Fibroblast of lung (primary cell): Measurements from ENCODE around the gene KRT3. TPM values are rescaled to one million over a fixed set of nuclear protein-coding genes. Genes with fewer than 3 reads are reported as not detected.

Experiments used
- DNase-seq, 2 donors: peaks; one replicate each; pipeline versions ENCODE4 v3.0.0 to v3.0.0-alpha.2; 2010; ENCODE audit warnings: low read depth in 2 of 2
- H2AFZ ChIP-seq: 2 replicates; pipeline ENCODE4 v1.5.1; 2012; ENCODE audit warnings: low read length, control low read depth, inconsistent platforms
- H3K27ac ChIP-seq: 2 replicates; pipeline ENCODE4 v1.5.1; 2011; ENCODE audit warnings: low read length, control low read depth; ENCODE audit not compliant: insufficient read depth
- H3K27me3 ChIP-seq: 2 replicates; pipeline ENCODE4 v1.5.1; 2011; ENCODE audit warnings: mild to moderate bottlenecking, low read length; ENCODE audit not compliant: control insufficient read depth, insufficient read depth
- H3K36me3 ChIP-seq: 2 replicates; pipeline ENCODE4 v1.5.1; 2011; ENCODE audit warnings: low read length; ENCODE audit not compliant: control insufficient read depth, insufficient read depth
- H3K4me1 ChIP-seq: 2 replicates; pipeline ENCODE4 v1.5.1; 2011; ENCODE audit warnings: low read length; ENCODE audit not compliant: control insufficient read depth, insufficient read depth; ENCODE audit errors: extremely low read depth
- H3K4me2 ChIP-seq: 2 replicates; pipeline ENCODE4 v1.5.1; 2011; ENCODE audit warnings: low read length, control low read depth; ENCODE audit not compliant: insufficient read depth; ENCODE audit errors: extremely low read depth
- H3K4me3 ChIP-seq, 4 experiments: fragments of 200-600 bp in 1 of 4; sonication (generic) in 1 of 4; replicated peaks in 1 of 4; 2 replicates each; pipeline ENCODE4 v1.5.1; 2011 to 2016; ENCODE audit warnings: low read length in 4 of 4, low read depth in 3 of 4, mild to moderate bottlenecking in 3 of 4, control low read depth in 2 of 4, inconsistent platforms in 1 of 4, mixed read lengths in 1 of 4; ENCODE audit not compliant: insufficient read depth in 1 of 4; ENCODE audit errors: control extremely low read depth in 1 of 4
- H3K79me2 ChIP-seq: 2 replicates; pipeline ENCODE4 v1.5.1; 2012; ENCODE audit warnings: mild to moderate bottlenecking, low read length, inconsistent platforms; ENCODE audit not compliant: control insufficient read depth, insufficient read depth
- H3K9ac ChIP-seq: 2 replicates; pipeline ENCODE4 v1.5.1; 2011; ENCODE audit warnings: mild to moderate bottlenecking, low read length, control low read depth; ENCODE audit not compliant: insufficient read depth
- H3K9me3 ChIP-seq: 2 replicates; pipeline ENCODE4 v1.5.1; 2012; ENCODE audit warnings: low read depth, low read length; ENCODE audit not compliant: control insufficient read depth, insufficient read depth
- H4K20me1 ChIP-seq: 2 replicates; pipeline ENCODE4 v1.5.1; 2011; ENCODE audit warnings: low read length; ENCODE audit not compliant: control insufficient read depth, insufficient read depth; ENCODE audit errors: extremely low read depth
- CTCF ChIP-seq, 2 donors: IDR thresholded peaks in 1 of 2; conservative IDR thresholded peaks in 1 of 2; 1 replicate in 1 of 2; 2 replicates in 1 of 2; pipeline ENCODE4 v1.5.1; 2011 to 2012; ENCODE audit warnings: low read length in 2 of 2, control low read depth in 1 of 2, inconsistent platforms in 1 of 2, low read depth in 1 of 2, mild to moderate bottlenecking in 1 of 2
- EZH2 ChIP-seq: IDR thresholded peaks from 2 replicates; pipeline ENCODE4 v1.5.1; 2012; ENCODE audit warnings: low read length, control low read depth, mild to moderate bottlenecking; ENCODE audit errors: missing control alignments
- polyA plus RNA-seq, 2 donors: library from polyadenylated mRNA; depleted of rRNA in 1 of 2; stranded (reverse) in 1 of 2; unstranded in 1 of 2; fragments of >200 nt; gene quantifications; 2 replicates each; pipeline ENCODE4 v1.2.1, GENCODE V29; 2011 to 2012; ENCODE audit warnings: missing spikeins in 1 of 2
- total RNA-seq: library from RNA; depleted of rRNA; stranded (reverse); fragments of >200 nt; gene quantifications from 2 replicates; pipeline ENCODE4 v1.2.1, GENCODE V29; 2014

KRT3 gene
- total and polyA plus RNA-seq, 2 donors (not counting 1 experiment from before 2014, with no cell fraction given) = not detected

DNA sequence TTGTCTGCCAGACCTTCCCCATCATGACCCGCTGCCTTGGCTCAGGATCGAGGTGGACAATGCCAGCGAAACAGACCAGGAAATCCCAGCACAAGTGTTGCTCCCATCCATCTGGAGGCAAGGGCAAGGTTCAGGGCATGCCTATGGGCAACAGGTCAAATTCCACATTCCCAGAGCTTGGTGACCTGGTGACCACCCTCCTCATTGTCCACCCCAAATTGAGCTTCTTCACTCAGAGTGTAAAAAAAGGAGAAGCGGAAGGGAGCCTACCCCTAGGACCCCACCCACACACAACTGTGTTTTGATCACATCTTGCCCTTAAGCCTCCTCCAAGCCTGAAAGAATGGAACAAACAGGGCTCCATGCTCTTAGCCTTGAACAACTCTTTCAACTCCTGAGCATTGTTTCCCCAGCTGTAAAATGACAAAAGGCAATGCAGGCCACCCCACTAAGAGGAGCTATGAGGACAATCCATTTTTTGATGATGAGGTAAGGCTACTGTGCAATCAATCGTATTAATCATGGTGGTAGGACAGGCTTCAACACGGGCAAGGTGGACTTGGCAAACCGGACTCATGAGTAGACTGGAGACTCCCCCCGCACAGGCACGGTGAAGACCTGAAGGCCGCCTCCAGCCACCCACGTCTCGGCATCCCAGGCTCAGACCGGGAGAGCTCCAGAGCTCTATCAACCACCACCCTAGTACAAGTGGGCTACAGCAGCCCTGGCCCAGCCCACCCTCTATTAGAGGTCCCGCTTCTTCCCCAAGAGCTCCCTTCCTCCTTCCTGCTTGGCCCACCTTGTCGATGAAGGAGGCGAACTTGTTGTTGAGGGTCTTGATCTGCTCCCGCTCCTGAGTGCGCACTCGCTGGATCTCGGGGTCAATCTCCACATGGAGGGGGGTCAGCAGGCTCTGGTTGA is 37.3 kb upstream of the KRT3 start:
- no peak for TF ChIP-seq CTCF (conservative IDR thresholded peaks at IDR 0.05 in 1 of 2, IDR thresholded peaks at IDR 0.05 in 1 of 2; ENCODE audit: low read depth in 1 of 2, low read length in 2 of 2)

GRCh38 chr12:52832451-52832850 is 36.5 kb upstream of the KRT3 start:
- no peaks in the 10 kb centered on the region for H4K20me1 ChIP-seq
- no peak overlapping the region for H3K4me2 ChIP-seq
- H2AFZ ChIP-seq = no peak overlapping the region
- no peak overlapping the region for H3K4me3 ChIP-seq
- H3K9ac ChIP-seq = no peak overlapping the region
- H3K27me3 ChIP-seq = no peaks in the 10 kb centered on the region
- H3K27ac ChIP-seq = no peak overlapping the region
- no peaks in the 10 kb centered on the region for H3K36me3 ChIP-seq
- no peaks in the 10 kb centered on the region for H3K4me1 ChIP-seq
- TF ChIP-seq EZH2 (no peak), CTCF (conservative IDR thresholded peaks at IDR 0.05 in 1 of 2, IDR thresholded peaks at IDR 0.05 in 1 of 2; ENCODE audit: low read depth in 1 of 2, low read length in 2 of 2) (no peak)
- H3K9me3 ChIP-seq = no peaks in the 10 kb centered on the region
- no peak for DNase-seq
- no peaks in the 10 kb centered on the region for H3K79me2 ChIP-seq

More for the DNA sequence above, 37.3 kb upstream of the KRT3 start:
- Histone ChIP-seq H3K9ac (no peak overlapping the region), H3K27me3 (no peaks in the 10 kb centered on the region), H3K4me1 (no peaks in the 10 kb centered on the region), H3K27ac (no peak overlapping the region), H3K36me3 (no peaks in the 10 kb centered on the region), H3K4me2 (no peak overlapping the region), H3K79me2 (no peaks in the 10 kb centered on the region), H2AFZ (no peak overlapping the region), H3K9me3 (no peaks in the 10 kb centered on the region), H4K20me1 (no peaks in the 10 kb centered on the region), H3K4me3 (no peak overlapping the region)
- peak in 1 of 2 donors; percentile 32 for DNase-seq

- no peaks in the 10 kb centered on the region for H3K9me3 ChIP-seq
- no peaks in the 10 kb centered on the region for H3K4me1 ChIP-seq
- DNase-seq = no peak
- no peaks in the 10 kb centered on the region for H3K36me3 ChIP-seq
- TF ChIP-seq EZH2 = no peak
- TF ChIP-seq CTCF (conservative IDR thresholded peaks at IDR 0.05 in 1 of 2, IDR thresholded peaks at IDR 0.05 in 1 of 2; ENCODE audit: low read depth in 1 of 2, low read length in 2 of 2) = no peak
- no peaks in the 10 kb centered on the region for H3K79me2 ChIP-seq
- H4K20me1 ChIP-seq = no peaks in the 10 kb centered on the region
- no peak overlapping the region for H3K9ac ChIP-seq
- no peak overlapping the region for H3K4me3 ChIP-seq
- H3K4me2 ChIP-seq = no peak overlapping the region
- no peak overlapping the region for H2AFZ ChIP-seq
- H3K27me3 ChIP-seq = no peaks in the 10 kb centered on the region
- no peak overlapping the region for H3K27ac ChIP-seq
Observed at GRCh38 chr12:52831251-52831650, 35.3 kb upstream of the KRT3 start.
